GM10266 (cell line): ENCODE measurements around the gene ST6GALNAC3.

ENCODE experiments used
- DNase-seq: peaks from one replicate; pipeline ENCODE4 v3.0.0; 2012; ENCODE audit errors: extremely low spot score
- CTCF ChIP-seq: IDR thresholded peaks from 2 replicates; pipeline ENCODE4 v1.5.1; 2012; ENCODE audit warnings: mild to moderate bottlenecking, low read depth; ENCODE audit not compliant: control insufficient read depth, insufficient read depth; ENCODE audit errors: missing control alignments

ST6GALNAC3 gene

GRCh38 chr1:76682138-76682537 is 607.6 kb downstream of the ST6GALNAC3 start:
- DNase-seq, result no peak
- no peak for TF ChIP-seq CTCF
